Measurements from ENCODE around the gene RUNX2.

DNA sequence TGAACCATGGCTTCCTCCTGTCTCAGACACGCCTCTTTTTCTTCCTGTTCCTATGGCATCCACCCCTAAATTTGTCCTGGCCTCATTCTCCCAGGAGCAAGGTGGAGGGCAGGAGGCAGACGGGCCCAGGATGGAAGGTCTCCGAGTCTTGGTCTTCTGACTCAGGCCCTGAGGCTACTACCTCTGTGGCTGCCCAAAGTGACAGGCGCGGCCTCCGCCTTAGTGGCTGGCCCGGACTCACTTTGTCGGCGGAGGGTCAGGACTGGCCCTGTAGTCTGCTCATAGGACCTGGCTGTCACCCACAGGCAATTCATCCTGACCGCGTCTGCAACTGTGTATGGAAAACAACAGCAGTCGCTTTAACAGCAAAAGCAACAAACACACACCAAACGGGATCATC lies 312.7 kb downstream of the RUNX2 start:
- TF ChIP-seq POLR2A (IDR thresholded peaks at IDR 0.05; ENCODE audit: low read length) (no peak), GATA1 (IDR thresholded peaks at IDR 0.05; ENCODE audit: low read depth, low read length) (no peak)

All from erythroblast (primary cell).